Peyer's patch (tissue), 4 donors: Measurements from ENCODE around the gene C1GALT1C1L.
"Not testable (repeated sequence)": the region's sequence is repeated elsewhere in the genome, so short reads cannot be mapped to it uniquely, and the experiment has no call there.

Source experiments
- POLR2A ChIP-seq, 2 donors: fragments of 450-650 bp; IDR thresholded peaks; one replicate each; pipeline ENCODE4 v1.5.1; 2017; ENCODE audit warnings: antibody characterized with exemption in 2 of 2, mild to moderate bottlenecking in 2 of 2, moderate library complexity in 2 of 2
- TF ChIP-seq, protein P1 (sequence below), 6 experiments: fragments of 450-650 bp in 4 of 6; fragments of 200-600 bp in 2 of 6; sonication (generic) in 1 of 6; IDR thresholded peaks; one replicate each; pipeline ENCODE4 v1.5.1; 2017 to 2019; ENCODE audit warnings: antibody characterized with exemption in 6 of 6, mild to moderate bottlenecking in 3 of 6, moderate library complexity in 1 of 6

GRCh38 chr2:43677783-43678182 is 1.6 kb upstream of the C1GALT1C1L start:
- TF ChIP-seq, protein P1, sequence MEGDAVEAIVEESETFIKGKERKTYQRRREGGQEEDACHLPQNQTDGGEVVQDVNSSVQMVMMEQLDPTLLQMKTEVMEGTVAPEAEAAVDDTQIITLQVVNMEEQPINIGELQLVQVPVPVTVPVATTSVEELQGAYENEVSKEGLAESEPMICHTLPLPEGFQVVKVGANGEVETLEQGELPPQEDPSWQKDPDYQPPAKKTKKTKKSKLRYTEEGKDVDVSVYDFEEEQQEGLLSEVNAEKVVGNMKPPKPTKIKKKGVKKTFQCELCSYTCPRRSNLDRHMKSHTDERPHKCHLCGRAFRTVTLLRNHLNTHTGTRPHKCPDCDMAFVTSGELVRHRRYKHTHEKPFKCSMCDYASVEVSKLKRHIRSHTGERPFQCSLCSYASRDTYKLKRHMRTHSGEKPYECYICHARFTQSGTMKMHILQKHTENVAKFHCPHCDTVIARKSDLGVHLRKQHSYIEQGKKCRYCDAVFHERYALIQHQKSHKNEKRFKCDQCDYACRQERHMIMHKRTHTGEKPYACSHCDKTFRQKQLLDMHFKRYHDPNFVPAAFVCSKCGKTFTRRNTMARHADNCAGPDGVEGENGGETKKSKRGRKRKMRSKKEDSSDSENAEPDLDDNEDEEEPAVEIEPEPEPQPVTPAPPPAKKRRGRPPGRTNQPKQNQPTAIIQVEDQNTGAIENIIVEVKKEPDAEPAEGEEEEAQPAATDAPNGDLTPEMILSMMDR (IDR thresholded peaks at IDR 0.05) = not testable (repeated sequence)
- TF ChIP-seq POLR2A (IDR thresholded peaks at IDR 0.05) = not testable (repeated sequence)
